Head of caudate nucleus (tissue), 42 donors: ENCODE measurements around the gene NDUFS7.

Experiments used
- DNase-seq, 42 donors: peaks; one replicate each; pipeline versions ENCODE4 v3.0.0 to v3.0.0-alpha.2; 2020 to 2021; ENCODE audit warnings: mixed read lengths in 7 of 42
- intact Hi-C: fragments of 100-400 bp; cut with DNase I; formaldehyde crosslinking; loops from one replicate; pipeline ENCODE4 v1.15.0; 2022

NDUFS7 gene

DNA sequence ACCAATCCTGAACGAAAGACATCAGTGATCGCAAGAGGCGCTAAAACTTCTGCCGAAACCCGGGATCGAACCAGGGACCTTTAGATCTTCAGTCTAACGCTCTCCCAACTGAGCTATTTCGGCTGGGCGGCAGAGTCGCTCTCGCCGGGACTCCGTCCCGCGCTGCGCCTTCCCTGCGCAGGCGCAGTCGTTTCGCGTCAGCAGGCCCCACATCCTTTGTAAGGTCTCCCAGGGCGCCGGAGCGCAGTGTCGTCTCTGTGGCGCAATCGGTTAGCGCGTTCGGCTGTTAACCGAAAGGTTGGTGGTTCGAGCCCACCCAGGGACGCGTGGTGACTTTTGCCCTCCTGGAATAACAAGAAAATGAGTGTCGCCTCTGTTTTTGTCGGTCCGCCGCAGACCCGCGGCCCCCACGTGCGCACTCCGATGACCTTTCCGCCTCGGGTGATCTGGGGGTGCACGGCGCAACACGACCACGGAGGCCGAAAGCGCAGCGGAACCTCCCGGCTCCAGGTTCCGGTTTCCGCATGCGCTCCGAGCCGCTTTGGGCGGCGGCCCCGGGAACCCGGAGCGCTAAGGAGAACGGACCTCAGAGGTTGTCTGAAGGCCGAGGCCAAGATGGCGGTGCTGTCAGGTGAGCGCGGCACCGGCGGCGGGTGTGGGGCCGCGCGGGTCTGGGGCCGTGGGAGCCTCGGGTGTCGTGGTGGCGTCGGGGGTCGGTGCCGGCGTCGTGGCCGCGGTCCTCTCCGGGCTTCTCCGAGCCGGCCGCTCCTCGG, at the start of gene NDUFS7:
Gene NDUFS7 (plus strand): TSS at position 596 of the 773 bp plus-strand sequence. CDS start 20 bp downstream, at position 616.
- DNase-seq = peak; percentile 82 to 96 (median 92)
- intact Hi-C loops = loop anchor here (2.0 kb wide), 1 partner anchor 29 kb away; a partner anchor contains a TSS

DNA sequence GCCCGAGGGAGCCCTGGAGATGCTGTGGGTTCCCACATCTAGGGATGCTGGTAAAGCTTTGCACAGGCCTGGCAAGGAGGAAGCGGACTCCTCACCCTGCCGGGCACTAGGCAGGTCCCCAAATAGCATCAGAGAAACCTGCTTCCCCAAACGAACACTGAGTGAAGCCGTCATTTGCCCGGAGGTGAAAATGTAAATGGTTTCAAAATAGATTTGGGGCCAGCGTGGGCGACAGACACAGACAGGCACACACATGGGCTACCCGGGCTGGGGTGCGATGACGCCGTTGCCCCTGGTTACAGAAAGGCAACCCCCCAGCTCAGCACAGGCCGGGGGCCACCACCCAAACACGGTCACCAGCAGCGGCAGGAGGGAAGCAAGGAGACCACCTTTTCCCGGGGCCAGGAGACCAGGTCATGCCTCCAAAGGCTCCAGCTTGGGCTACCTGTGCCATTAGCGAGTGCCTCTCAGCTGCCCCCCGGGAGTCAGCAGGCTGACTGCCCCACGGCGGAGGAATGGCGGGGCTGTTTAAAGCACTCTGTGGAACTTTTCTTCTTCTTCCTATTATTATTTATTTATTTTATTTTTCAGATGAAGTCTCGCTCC, 47.5 kb upstream of the NDUFS7 start:
- no peak for DNase-seq
- intact Hi-C loops = no loop called here

DNA sequence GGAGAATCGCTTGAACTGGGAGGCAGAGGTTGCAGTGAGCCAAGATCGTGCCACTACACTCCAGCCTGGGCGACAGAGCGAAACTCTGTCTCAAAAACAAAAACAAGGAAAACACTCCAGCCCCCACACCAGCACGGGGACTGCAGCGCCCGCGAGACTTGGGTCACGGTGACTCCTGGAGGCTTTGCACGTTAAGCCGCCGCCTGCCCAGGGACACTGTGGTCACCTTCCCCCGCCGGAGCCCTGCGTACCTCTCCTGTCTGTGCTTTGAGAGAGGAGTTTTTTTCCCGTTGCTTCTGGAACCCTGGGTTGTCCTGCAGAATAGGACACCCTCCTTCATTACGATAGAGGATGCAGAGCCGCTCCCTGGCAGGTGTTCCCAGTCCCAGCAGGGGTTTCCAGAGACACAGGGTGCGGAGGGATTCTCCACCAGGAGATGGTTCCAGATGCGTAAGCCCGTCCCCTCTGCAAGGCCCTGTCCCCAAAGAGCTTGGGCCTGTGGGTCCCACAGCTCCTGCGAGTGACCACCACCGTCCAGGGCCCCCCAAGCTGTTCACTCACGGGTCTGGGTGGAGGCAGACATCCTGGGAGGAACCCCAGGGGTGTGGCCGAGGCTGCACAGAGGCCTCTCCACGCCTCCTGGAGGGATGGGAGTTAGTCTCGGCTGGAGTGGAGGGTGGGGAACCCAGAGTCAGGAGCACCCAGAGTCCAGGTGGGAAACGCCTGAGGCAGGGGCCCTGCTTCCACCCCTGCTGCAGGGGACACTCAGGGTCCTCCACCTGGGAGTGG, 42.8 kb upstream of the NDUFS7 start:
- intact Hi-C loops = no loop called here
- DNase-seq = no peak

GRCh38 chr19:1343041-1343440, 40.7 kb upstream of the NDUFS7 start:
- intact Hi-C loops = no loop called here
- DNase-seq = no peak

- intact Hi-C loops = no loop called here
- DNase-seq = no peak
Observed at GRCh38 chr19:1349211-1349610, 34.5 kb upstream of the NDUFS7 start.

DNA sequence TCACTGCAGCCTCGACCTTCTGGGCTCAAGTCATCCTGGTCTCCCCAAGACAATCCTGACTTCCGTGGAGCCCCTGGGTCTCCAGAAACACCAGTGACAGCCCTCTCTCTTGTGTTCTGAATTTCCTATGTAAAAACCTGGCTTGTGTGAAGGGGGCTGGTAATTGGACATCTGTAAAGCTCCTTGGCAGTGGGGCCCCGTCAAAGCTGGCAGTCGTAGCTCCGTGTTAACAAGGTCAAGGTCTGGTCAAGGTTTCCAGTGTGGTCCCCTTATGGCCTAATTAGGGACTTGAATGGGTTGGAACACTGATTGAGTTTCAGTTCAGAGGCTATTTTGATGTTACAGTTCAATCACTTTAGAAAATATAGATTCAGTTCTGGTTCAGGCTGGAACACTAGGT, 32.8 kb upstream of the NDUFS7 start:
- intact Hi-C loops = no loop called here
- DNase-seq = no peak

- no peak for DNase-seq
- intact Hi-C loops = no loop called here
Observed at GRCh38 chr19:1351381-1351851, 32.3 kb upstream of the NDUFS7 start.

DNA sequence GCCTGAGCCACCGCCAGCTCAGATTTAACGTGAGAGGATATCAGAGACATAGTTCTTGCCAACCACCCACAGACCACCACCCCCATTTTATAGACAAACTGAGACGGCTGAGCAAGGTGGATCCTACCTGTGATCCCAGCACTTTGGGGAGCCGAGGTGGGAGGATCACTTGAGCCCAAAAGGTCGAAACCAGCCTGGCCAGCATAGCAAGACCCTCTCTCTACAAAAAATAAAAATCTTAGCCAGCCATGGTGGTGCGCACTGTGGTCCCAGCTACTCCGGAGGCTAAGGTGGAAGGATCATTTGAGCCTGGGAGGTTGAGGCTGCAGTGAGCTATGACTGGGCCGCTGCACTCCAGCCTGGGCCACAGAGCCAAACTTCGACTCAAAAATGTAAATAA, 30.6 kb upstream of the NDUFS7 start:
- no peak for DNase-seq
- intact Hi-C loops = no loop called here

DNA sequence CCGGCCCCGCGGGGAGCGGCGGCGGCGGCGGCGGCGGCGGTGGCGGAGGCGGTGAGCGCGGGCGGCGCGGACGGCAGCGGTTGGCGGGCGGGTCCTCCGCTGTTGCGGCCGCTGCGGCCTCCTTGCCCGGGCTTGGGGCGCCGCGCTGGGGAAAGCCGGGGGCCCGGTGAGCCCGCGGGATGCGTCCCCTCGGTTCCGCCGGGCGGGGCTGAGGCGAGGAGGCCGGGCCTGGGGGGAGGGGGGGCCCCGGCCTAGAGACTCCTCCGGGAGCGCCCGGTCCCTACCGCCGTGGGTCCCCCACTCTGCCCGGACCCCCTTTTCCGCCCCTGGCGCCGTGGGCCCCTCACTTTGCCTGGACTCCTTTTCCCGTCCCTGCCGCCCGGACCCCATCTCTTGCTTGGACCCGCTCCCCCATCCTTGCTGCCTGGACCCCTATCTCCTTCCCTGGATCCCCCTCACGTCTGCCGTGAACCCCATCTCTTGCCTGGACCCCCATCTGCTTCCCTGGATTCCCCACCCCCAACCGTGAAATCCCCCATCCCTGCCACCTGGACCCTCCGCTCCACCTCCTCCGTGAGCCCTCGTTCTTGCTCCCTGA, 28.6 kb upstream of the NDUFS7 start:
- intact Hi-C loops = loop anchor here (2.0 kb wide), 1 partner anchor 28 kb away; the partner anchor contains the start of gene NDUFS7

GRCh38 chr19:1355568-1356507, 27.9 kb upstream of the NDUFS7 start:
- intact Hi-C loops = loop anchor here (2.0 kb wide), 1 partner anchor 27 kb away; the partner anchor contains the start of gene NDUFS7
- peak in 41 of 42 donors; percentile 33 to 86 (median 64) for DNase-seq

More for the DNA sequence above, 28.6 kb upstream of the NDUFS7 start:
- DNase-seq = peak in 4 of 42 donors; percentile 7 to 36 (median 32)

GRCh38 chr19:1356508-1356865, 27.2 kb upstream of the NDUFS7 start:
- DNase-seq = no peak
- intact Hi-C loops = no loop called here

DNA sequence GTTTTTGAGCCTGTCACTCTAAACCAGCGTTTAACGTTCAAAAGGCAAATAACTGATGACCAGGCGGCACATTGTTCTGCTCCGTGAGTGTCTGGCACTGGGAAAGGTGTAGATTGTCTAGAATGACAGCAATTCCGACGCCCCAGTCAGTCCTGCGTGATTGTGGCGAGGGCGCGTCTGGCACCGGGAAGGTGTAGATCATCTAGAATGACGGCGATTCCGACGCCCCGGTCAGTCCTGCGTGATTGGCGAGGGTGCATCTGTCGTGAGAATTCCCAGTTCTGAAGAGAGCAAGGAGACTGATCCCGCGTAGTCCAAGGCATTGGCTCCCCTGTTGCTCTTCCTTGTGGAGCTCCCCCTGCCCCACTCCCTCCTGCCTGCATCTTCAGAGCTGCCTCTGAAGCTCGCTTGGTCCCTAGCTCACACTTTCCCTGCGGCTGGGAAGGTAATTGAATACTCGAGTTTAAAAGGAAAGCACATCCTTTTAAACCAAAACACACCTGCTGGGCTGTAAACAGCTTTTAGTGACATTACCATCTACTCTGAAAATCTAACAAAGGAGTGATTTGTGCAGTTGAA, 26.1 kb upstream of the NDUFS7 start:
- intact Hi-C loops = no loop called here
- DNase-seq = no peak

GRCh38 chr19:1360126-1360817, 23.4 kb upstream of the NDUFS7 start:
- DNase-seq = no peak
- intact Hi-C loops = loop anchor here (5.0 kb wide), 1 partner anchor 83 kb away; the partner anchor contains the start of gene FAM174C

DNA sequence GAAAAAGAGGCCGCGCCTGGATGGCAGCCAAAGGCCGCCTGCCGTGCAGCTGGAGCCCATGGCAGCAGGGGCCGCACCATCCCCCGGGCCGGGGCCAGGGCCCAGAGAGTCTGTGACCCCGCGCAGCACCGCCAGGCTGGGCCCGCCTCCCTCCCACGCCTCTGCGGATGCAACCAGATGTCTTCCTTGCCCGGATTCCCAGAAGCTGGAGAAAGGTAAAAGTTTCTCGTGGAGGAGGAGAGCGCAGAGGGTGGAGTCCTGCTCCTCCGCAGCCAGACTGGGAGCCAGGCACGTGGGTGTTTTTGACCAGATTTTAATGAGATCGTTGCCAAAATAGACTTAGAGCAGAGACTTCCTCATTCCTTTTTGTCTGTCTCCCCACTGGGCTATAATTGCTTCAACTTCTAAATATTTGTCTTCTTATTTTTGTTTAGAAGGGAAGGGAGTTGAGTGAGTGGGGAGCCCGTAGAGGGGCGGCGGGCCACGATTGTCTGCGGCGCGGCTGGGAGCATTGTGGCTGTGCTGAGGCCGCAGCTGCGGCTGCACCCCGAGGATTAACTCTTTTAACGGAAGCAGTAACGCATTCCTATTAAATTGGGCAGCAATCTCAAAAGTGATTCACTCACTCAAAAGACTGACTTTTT, 22.8 kb upstream of the NDUFS7 start:
- intact Hi-C loops = loop anchor here (5.0 kb wide), 1 partner anchor 84 kb away; the partner anchor contains the start of gene FAM174C
- peak; percentile 81 to 96 (median 90) for DNase-seq

- DNase-seq = no peak
- intact Hi-C loops = loop anchor here (5.0 kb wide), 1 partner anchor 84 kb away; the partner anchor contains the start of gene FAM174C
Observed at GRCh38 chr19:1361601-1362386, 21.9 kb upstream of the NDUFS7 start.
